ENCODE measurements around the gene MFAP2.

DNA sequence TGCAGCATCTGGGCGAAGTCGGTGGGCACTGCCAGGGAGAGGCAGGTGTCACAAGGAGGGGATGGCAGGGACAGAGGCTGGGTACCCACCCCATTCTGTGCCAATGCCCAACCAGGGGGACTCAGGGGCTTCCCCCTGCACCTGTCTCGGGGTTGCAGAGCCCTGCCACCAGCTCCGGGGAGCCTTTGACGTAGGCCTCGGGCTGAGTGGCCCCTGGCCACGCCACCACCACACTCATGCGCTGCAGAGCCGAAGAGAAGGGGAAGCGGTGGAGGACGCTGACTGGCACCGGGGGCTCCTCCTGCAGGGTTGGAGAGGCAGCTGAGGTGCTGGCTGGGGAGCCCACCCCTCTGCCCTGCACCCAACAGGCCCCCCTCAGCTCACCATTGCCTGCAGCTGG lies 11.7 kb upstream of the MFAP2 start:
- TF ChIP-seq, protein P1, sequence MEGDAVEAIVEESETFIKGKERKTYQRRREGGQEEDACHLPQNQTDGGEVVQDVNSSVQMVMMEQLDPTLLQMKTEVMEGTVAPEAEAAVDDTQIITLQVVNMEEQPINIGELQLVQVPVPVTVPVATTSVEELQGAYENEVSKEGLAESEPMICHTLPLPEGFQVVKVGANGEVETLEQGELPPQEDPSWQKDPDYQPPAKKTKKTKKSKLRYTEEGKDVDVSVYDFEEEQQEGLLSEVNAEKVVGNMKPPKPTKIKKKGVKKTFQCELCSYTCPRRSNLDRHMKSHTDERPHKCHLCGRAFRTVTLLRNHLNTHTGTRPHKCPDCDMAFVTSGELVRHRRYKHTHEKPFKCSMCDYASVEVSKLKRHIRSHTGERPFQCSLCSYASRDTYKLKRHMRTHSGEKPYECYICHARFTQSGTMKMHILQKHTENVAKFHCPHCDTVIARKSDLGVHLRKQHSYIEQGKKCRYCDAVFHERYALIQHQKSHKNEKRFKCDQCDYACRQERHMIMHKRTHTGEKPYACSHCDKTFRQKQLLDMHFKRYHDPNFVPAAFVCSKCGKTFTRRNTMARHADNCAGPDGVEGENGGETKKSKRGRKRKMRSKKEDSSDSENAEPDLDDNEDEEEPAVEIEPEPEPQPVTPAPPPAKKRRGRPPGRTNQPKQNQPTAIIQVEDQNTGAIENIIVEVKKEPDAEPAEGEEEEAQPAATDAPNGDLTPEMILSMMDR (IDR thresholded peaks at IDR 0.05): no peak
- TF ChIP-seq POLR2A (IDR thresholded peaks at IDR 0.05): no peak
